ENCODE measurements around the gene SFRP2.
A peak's percentile ranks its signal among the peaks of the same experiment; 100 is the strongest.

The SFRP2 gene

GRCh38 chr4:153765894-153766293 is 23.0 kb downstream of the SFRP2 start:
- no peak for FAIRE-seq

- no peak for FAIRE-seq
Measured at GRCh38 chr4:153764601-153765368, 24.1 kb downstream of the SFRP2 start.

GRCh38 chr4:153763404-153763803 is 25.5 kb downstream of the SFRP2 start:
- FAIRE-seq: no peak

GRCh38 chr4:153759407-153760316 is 29.2 kb downstream of the SFRP2 start, which contains the start of gene RNF175:
Gene RNF175 (minus strand): TSS chr4:153760024. CDS start chr4:153759862, 162 bp downstream.
- FAIRE-seq: no peak

- FAIRE-seq: no peak
Measured at GRCh38 chr4:153758688-153759406, 30.0 kb downstream of the SFRP2 start.

GRCh38 chr4:153758136-153758535 is 30.7 kb downstream of the SFRP2 start:
- no peak for FAIRE-seq

GRCh38 chr4:153757407-153757806 is 31.5 kb downstream of the SFRP2 start:
- FAIRE-seq: no peak

- no peak for FAIRE-seq
Measured at GRCh38 chr4:153755186-153755585, 33.7 kb downstream of the SFRP2 start.

- peak; percentile 63 for FAIRE-seq
Measured at GRCh38 chr4:153750197-153750817, 38.6 kb downstream of the SFRP2 start.

- FAIRE-seq: no peak
Measured at GRCh38 chr4:153748378-153748777, 40.5 kb downstream of the SFRP2 start.

- no peak for FAIRE-seq
Measured at GRCh38 chr4:153747406-153747955, 41.4 kb downstream of the SFRP2 start.

- no peak for FAIRE-seq
Measured at GRCh38 chr4:153745651-153746050, 43.2 kb downstream of the SFRP2 start.

GRCh38 chr4:153741541-153741940 is 47.3 kb downstream of the SFRP2 start:
- FAIRE-seq: no peak

- no peak for FAIRE-seq
Measured at GRCh38 chr4:153735906-153736461, 52.9 kb downstream of the SFRP2 start.

- FAIRE-seq: no peak
Measured at GRCh38 chr4:153733751-153734448, 55.0 kb downstream of the SFRP2 start.

- FAIRE-seq: no peak
Measured at GRCh38 chr4:153731239-153731638, 57.6 kb downstream of the SFRP2 start.
